Fibroblast of mammary gland (primary cell): ENCODE measurements around the gene PLCG2.

Experiments used
- DNase-seq: peaks from one replicate; pipeline ENCODE4 v3.0.0-alpha.2; 2010; ENCODE audit warnings: low read depth
- H3K4me3 ChIP-seq: 2 replicates; pipeline ENCODE4 v1.5.1; 2011; ENCODE audit warnings: low read depth, mild to moderate bottlenecking, low read length, moderate library complexity; ENCODE audit not compliant: control insufficient read depth
- TF ChIP-seq, protein P1 (sequence below): conservative IDR thresholded peaks from 2 replicates; pipeline ENCODE4 v1.5.1; 2011; ENCODE audit warnings: low read depth, low read length, inconsistent platforms; ENCODE audit not compliant: control insufficient read depth, insufficient read depth

PLCG2 gene

DNA sequence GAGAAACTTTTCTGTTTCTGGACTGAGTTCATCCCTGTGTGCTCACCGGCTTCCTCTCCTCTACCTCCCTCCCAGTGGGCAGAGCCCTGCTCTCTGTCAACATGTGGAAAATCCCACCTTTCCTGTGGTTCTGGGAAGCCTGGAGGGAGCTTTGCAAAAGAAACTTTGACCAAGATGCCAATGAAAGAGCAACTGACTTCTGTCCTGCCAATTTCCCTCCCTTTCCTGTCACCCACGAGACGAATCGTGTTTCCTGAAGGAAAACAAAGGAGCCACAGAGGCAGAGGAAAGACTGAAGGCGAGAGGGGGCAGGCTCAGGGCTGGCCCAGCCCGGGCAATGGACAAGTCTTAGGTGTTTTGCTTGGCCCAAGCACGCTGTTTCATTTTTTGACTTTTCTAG is 82.8 kb downstream of the PLCG2 start:
- no peak for DNase-seq
- TF ChIP-seq, protein P1, sequence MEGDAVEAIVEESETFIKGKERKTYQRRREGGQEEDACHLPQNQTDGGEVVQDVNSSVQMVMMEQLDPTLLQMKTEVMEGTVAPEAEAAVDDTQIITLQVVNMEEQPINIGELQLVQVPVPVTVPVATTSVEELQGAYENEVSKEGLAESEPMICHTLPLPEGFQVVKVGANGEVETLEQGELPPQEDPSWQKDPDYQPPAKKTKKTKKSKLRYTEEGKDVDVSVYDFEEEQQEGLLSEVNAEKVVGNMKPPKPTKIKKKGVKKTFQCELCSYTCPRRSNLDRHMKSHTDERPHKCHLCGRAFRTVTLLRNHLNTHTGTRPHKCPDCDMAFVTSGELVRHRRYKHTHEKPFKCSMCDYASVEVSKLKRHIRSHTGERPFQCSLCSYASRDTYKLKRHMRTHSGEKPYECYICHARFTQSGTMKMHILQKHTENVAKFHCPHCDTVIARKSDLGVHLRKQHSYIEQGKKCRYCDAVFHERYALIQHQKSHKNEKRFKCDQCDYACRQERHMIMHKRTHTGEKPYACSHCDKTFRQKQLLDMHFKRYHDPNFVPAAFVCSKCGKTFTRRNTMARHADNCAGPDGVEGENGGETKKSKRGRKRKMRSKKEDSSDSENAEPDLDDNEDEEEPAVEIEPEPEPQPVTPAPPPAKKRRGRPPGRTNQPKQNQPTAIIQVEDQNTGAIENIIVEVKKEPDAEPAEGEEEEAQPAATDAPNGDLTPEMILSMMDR: no peak
- H3K4me3 ChIP-seq: no peak overlapping the region

DNA sequence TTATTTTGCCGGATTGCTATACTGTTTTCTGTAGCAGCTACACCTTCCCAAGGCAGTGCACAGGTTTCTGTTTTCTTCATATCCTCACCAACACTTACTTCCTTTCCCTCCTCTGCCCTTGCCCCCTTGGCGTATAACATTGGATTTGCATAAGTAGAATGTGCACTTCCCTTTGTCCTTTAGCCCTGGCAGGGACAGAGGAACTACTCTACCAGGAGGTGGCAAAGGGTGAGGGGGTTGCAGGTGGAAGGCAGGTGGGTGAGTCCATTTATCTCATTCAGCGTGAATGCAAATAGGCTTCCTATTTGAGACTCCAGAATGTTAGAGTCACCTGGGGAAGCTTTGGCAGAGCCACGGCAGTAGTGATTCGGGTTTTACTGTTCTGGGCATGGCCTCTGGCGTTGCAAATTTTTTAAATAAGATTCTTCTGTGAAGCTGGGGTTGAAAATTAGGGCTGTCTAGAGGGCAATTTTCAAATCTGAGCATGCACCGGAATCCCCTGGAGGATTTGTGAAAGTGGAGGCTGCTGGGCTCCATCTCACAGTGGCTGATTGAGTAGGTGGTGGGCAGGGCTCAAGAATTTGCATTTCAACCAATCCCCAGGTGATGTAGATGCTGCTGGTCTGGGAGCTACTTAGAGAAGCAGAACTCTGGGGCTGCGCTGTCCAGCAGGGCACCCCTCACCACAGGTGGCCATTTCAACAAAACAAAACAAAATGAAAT is 84.7 kb downstream of the PLCG2 start:
- TF ChIP-seq, protein P1: no peak
- no peak overlapping the region for H3K4me3 ChIP-seq
- no peak for DNase-seq

DNA sequence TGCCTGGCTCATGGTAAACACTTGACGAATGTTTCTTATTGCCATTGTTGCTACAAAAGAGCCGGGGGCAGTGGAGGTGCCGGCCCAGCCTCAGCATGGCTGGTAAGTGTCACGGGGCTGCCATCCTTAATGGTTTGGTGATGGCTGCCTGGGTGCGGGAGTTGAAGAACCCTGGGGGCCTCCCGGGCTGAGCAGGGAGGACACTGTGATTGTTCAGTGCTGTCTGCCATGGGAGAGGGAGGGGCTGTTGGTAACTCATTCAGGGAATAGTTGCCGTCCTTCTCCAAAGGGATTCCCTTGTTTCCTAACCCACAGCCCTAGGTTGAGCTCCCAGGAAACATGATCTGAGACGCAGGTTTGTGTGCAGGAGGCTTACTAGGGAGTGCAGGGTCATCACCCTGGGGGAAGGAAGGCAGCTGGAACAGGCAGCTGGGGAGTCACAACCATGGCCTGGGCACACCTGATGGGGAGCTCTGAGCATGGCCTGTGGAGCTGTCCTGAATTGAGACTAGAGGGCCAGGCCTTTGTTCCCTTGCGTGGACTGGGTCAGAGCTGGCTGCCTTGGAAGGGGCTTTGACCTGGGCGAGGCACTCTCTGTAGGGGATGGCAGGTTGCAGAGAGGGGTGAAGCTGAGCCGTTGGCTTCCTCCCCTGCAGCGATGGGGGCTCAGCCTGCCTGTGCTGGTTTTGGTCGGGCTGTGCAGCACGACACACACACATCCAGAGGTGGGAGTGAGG is 85.7 kb downstream of the PLCG2 start:
- TF ChIP-seq, protein P1: no peak
- no peak overlapping the region for H3K4me3 ChIP-seq
- no peak for DNase-seq

DNA sequence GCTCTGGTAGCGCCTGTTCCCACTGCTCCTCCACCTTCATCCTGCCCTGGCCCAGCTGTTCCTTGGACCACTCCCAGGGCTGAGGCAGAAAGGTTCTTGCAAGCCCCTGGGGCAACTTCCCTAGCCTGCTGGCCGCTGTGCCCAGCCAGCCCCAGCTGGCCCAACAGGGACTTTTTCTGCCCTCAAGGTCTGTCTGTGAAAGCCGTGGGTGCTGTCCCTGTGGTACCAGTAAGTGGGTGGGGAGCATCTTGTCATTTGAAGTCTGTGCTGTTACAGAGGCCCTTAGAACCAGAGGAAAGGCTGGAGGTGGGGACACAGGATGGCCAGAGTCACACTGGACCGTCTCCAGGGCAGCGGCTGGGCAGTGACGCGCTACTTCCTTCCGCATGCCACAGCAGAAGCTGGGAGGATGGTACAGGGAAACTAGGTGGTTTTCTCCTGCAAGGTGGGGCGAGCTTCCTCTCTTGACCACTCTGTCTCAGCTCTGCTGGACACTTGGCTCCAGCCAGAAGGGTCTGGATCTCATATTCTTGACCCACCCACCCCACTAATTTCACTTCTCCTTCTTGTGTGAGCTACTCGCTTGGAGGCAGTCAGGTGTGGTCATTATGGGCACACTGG is 87.8 kb downstream of the PLCG2 start:
- no peak overlapping the region for H3K4me3 ChIP-seq

DNA sequence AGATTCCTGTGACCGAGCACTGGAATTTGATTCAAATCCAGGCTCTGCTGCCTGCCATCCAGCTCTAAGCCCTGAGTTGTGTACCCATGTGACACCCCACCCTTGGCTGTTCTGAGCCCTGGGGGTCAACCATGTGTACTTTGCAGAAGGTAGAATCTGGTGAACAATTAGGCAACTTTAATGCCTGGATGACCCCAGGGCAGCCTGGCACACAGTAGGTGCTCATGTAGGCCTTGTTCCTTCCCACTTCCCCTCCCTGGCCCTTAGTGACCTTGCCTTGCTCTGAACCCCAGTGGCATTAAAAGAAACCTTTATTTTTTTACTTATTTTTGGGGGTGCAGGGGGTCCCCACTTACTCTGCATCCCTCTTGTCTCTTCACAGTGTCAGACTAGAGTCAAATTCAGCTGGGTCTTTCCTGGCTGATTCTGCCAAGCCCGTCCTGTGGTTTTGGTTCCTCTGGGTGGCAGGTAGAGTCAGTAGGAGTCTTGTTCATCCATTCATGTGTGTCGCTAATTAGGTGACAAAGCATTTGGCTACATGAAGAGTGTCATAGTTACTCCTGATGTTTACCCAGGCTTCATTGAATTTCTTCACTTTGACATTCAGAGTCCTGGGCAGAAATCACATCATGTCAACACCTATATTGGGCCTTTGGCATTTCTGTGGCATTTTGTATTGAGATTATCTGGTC is 89.1 kb downstream of the PLCG2 start:
- no peak overlapping the region for H3K4me3 ChIP-seq
- no peak for DNase-seq
- TF ChIP-seq, protein P1: no peak

More for the DNA sequence above, 87.8 kb downstream of the PLCG2 start:
- DNase-seq: no peak
- TF ChIP-seq, protein P1: no peak

DNA sequence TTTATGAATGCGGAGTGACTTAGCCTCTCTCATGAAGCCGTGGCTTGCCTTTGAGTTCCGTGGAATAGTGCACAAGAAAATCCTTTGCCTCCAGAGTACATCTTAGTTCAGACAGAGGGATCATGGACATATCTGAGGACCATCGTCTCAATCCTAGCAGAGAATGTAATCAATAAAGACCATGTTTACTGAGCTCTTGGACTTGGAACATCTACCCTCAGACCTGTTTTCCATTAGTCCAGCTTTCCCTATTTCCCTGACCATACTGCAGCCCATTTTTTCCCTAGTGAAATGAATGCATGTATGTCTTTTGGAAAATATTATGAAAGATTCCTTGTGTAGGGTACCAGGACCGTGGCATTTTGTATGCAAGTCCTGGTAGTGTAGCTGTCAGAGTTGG is 90.2 kb downstream of the PLCG2 start:
- no peak for DNase-seq
- TF ChIP-seq, protein P1: no peak
- no peak overlapping the region for H3K4me3 ChIP-seq
